ENCODE data around the gene ZNF286A.

DNA sequence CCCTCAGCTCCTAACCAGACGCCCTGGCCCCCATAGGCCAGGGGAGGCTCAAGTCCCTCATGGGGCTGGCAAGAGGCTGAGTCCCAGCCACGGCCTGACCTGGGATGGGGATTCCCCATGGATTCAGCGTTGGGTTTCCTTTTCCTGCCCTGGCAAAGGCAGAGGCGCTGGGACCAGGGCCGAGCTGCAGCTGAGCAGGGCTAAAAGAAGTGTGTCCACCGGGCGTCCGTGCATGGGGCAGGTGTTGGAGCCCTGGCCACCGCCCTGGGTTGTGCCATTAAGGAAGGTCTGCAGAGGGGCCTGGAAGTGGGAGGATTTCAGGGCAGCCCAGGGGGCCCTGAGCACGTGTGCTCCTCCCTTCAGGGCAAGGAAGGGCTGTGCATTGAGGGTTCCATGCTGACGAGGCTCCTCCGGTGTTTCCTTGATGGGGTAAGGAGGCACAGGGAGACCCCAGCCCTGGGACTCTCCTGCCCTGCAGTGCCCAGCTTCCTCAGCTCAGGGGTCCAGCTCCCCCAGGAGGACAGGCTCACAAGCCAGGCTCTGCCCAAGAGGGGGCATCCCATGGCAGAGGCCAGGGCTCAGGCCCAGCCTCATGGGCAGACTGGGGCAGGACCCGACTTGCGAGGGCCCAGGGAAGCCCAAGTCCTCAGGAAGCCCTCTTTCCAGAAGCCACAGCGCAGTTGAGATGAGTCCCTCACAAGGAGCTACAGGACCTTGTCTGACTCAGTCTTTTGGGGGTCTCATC, 42.7 kb downstream of the ZNF286A start:
- TF ChIP-seq CTCF (IDR thresholded peaks at IDR 0.05 in 8 of 11, conservative IDR thresholded peaks at IDR 0.05 in 3 of 11) (no peak), POLR2A (IDR thresholded peaks at IDR 0.05) (no peak), POLR2AphosphoS5 (IDR thresholded peaks at IDR 0.05) (no peak)

All from spleen (tissue), 7 donors.